Activated naive CD4-positive, alpha-beta T cell treated with Interleukin-2 at 50 U/mL for 16 hours (primary cell): ENCODE results near the gene DNAH1.
"Not testable (repeated sequence)": the region's sequence is repeated elsewhere in the genome, so short reads cannot be mapped to it uniquely, and the experiment has no call there.

ENCODE experiments used
- DNase-seq: peaks from one replicate; pipeline ENCODE4 v3.0.0-alpha.2; 2020

DNAH1 gene

DNA sequence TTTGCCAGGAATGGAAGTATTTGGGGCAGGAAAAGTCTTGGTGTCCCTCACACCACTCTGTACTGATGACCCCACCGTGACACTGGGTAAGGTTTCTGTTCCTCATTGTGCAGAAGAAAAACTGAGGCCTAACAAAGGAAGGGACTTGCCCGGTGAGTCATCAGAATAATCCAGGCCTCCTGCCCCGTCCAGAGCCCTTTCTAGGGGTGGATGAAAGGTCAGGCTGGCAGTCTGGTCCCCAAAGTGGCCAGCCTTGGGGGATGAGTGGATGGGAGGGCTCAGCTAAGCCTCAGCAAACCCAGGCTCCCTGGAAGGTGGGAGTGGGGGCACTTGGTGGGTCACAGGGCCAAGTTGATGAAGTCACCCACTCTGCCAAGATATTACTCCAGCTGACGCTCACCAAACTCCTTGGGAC, 2.3 kb upstream of the DNAH1 start:
- DNase-seq, result no peak

GRCh38 chr3:52314489-52314888, 1.6 kb upstream of the DNAH1 start:
- no peak for DNase-seq

GRCh38 chr3:52315006-52315405, 1.1 kb upstream of the DNAH1 start:
- DNase-seq, result no peak

GRCh38 chr3:52317208-52318000, 1.3 kb downstream of the DNAH1 start:
- DNase-seq, result peak; percentile 73

DNA sequence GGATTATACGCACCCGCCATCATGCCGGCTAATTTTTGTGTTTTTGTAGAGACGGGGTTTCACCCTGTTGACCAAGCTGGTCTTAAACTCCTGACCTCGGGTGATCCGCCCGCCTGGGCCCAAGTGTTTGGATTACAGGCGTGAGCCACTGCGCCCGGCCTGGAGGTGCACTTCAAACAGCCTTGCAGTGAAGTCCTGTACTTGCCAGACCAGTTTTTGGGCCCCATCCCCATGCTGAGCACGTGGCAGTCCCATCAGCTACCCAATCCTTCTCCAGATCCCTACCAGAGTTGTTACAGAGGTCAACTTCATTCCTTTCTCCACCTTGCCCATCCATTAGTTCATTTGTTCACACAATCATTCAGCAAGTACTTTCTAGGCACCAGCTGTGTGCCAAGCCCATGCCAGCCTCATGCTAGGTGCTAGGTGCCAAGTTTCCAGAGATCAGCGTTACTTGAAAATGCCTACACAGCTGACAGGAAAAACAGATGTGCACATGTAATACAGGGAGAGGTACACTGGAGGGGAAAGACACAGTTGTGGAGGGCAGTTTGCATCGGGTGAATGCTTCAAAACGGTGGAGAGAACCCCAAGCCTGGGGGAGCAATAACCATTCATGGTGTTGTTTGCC, 2.2 kb downstream of the DNAH1 start:
- DNase-seq, result no peak

GRCh38 chr3:52319921-52320595, 3.9 kb downstream of the DNAH1 start:
- no peak for DNase-seq

DNA sequence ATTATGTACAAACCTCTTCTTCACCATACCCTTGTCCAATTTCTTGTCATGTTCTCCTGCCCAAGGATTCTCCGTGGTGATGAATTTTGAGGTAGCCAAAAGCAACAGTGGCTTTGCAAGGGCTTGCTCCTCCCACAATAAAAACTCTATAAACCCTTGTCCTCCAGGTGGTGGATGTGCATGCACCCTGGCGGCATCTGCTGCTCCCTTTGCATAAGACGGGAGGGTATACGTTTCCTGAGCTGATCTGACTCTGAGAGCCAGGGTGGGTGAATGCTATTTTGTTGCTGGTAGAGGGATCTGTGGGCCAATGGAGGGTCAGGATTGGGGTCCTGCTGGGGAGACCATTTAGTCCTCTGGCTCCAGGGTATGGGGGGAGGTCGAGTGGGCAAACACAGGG, 5.4 kb downstream of the DNAH1 start:
- DNase-seq, result no peak

DNA sequence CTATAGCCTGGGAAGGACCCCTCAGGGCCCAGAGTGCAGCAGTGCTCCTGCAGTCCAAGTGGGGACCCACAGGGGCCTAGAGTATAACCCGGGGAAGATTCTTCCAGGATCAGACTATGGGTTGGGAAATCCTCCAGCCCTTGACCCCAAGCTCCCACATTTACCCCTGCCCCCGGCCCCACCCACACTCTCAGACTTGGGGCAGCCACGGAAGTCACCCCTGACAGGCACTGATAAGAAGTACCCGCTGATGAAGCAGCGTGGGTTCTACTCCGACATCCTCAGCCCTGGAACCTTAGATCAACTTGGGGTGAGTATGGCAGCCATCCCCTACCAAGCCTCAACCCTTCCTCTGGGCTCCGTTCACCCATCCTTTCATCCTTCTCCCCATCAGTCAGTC, 6.3 kb downstream of the DNAH1 start:
- DNase-seq, result no peak

- no peak for DNase-seq
Observed at GRCh38 chr3:52323526-52324295, 7.6 kb downstream of the DNAH1 start.

DNA sequence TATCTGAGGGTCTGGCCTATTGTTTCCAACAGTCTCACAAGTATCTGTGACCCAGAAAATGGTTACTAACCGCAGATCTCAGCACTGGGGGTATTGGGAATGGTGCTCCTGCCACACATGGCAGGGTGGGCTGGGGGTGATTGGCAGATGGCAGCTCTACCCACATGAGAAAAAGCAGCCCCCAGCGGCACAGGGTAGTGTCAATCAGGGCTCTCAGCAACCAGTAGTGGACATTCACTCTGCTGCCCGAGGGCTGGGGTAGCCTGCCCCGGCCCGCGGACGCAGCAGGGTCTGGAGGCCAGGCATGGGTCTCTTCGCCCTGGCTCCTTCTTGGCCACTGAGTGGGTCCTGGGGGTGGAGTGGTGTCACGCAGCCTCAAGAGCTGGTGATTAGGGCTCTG, 8.6 kb downstream of the DNAH1 start:
- no peak for DNase-seq

- no peak for DNase-seq
Observed at GRCh38 chr3:52325686-52326085, 9.6 kb downstream of the DNAH1 start.

- DNase-seq, result no peak
Observed at GRCh38 chr3:52326976-52327375, 10.9 kb downstream of the DNAH1 start.

DNA sequence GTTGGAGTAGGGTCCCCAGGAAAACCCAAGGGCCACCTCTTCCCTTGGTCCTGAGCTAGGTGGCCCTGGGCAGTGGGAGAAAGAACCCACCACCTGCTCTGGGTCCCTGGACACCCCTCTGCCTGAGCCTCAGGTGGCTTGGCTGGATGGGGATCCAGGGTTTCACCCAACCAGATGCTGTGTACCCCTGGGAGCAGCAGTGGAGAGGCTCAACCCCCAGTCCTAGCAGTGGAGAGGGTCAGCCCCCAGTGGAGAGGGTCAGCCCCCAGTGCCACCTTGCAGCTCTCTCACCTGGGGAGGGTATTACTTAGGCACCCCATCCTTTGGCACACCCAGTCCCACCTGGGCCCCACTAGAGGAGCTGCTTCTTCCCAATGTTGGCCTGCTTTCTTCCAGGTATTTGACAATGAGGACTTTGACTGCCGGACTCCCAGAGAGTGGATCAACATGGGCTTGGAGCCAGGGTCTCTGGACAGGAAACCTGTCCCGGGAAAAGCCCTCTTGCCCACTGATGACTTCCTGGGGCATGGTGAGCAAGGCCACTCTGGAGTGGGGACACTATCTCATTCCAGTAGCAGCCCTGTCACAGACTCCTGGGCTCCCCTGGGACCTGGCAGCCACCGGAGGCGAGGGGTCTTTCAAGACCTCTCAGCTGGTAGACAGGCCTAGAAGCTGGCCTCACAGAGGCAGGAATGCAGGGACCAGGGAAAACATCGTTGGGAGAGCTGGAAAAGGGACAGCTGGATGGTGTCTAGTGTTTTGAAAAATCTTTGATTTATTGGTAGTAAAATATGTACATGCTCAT, 11.6 kb downstream of the DNAH1 start:
- no peak for DNase-seq

GRCh38 chr3:52328536-52329080, 12.5 kb downstream of the DNAH1 start:
- DNase-seq, result no peak

DNA sequence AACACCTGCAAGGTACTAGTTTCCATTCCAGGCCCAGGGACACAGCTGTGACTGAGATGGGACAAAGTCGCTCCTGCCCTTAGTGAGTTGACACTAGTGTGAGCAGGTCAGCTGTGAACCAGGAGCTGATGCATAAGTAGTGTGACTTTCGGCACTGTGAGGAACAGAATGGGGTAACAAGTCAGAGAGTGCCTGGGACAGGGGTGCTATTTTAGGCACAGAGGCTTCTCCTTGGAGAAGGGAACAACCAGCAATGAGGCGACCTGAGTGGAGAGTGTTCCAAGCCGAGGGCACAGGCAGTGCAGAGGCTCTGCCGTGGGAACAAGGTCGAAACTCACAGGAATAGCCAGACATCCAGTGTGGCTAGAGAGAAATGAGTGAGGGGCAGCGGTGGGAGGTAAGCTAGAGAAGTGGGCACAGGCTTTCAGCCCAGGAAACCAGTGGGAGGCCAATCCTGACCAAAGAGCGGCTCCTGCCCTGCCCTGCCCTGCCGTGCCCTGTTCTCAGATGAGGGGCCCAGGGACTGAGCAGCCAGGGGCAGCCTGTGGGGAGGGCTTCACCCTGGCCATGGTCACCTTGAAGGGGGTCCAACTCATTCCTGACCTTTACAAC, 14.2 kb downstream of the DNAH1 start:
- no peak for DNase-seq

DNA sequence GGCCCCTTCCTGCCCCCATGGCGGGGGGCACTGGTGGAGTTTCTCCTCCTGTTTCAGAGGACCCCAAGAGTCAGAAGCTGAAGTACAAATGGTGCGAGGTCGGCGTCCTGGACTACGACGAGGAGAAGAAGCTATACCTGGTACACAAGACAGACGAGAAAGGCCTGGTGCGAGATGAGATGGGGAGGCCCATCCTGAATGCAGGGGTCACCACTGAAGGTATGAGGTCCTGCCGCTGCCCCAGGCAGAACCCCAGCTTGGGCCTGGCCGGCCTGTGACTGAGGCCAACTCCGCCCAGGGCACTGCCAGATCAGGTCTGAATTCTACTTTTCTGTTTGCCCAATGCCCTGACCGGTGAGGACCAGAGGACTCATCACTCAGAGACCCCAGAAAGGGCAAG, 15.0 kb downstream of the DNAH1 start:
- no peak for DNase-seq

DNA sequence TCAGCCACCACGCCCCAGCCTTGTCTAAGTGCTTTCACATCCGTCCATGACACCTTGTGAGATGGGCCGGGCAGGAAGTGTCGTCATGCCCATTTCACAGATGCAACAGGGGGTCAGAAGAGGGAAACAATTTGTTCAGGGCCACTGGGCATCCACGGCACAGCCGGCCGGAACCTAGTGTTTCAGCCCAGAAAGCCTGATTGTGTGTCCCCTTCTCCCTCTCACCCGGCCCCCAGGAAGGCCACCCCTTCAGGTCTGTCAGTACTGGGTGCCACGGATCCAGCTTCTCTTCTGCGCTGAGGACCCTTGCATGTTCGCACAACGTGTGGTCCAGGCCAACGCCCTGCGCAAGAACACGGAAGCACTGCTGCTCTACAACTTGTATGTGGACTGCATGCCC, 15.8 kb downstream of the DNAH1 start:
- no peak for DNase-seq

- no peak for DNase-seq
Observed at GRCh38 chr3:52333869-52334557, 17.9 kb downstream of the DNAH1 start.

GRCh38 chr3:52338131-52338530, 22.0 kb downstream of the DNAH1 start:
- DNase-seq, result not testable (repeated sequence)

DNA sequence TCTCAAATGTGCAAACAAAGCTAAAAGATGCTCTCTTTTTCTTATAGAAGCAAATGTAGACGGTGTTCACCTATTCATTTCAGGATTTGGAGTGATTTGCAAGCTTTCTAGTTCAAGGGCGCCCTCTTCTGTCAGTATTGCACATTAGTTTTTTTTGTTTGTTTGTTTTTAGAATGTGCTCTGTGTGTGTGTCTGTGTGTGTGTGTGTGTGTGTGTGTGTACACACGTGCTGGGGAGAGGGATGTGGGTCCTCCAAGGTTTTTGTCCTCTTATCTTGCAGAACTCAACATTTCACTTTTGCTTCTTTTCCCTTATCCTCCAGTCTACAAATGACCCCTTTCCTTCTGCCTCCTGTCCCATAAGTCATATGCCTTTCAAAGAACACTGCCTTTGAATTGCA, 23.5 kb downstream of the DNAH1 start:
- peak; percentile 19 for DNase-seq

DNA sequence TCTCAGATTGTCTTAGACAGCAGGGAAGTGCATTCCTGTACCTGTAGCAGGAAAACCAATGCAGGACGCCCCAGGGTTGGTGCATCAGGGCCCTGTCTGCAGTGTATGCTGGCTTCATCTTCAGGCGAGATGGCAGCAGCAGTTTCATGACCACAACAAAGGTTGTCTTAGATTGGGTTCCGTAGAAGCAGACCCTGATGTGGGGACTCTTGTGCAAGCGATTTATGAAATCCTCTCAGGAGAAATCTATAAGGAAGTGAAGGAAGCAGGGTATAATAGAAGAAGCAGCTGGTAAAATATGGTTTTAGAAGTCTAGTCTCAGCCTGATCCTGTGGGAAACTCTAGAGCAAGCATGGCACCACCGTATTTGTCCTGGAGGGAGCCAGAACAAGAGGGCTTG, 25.0 kb downstream of the DNAH1 start:
- DNase-seq, result no peak
